ENCODE results near the gene PCDH7.

- TF ChIP-seq, protein P1, sequence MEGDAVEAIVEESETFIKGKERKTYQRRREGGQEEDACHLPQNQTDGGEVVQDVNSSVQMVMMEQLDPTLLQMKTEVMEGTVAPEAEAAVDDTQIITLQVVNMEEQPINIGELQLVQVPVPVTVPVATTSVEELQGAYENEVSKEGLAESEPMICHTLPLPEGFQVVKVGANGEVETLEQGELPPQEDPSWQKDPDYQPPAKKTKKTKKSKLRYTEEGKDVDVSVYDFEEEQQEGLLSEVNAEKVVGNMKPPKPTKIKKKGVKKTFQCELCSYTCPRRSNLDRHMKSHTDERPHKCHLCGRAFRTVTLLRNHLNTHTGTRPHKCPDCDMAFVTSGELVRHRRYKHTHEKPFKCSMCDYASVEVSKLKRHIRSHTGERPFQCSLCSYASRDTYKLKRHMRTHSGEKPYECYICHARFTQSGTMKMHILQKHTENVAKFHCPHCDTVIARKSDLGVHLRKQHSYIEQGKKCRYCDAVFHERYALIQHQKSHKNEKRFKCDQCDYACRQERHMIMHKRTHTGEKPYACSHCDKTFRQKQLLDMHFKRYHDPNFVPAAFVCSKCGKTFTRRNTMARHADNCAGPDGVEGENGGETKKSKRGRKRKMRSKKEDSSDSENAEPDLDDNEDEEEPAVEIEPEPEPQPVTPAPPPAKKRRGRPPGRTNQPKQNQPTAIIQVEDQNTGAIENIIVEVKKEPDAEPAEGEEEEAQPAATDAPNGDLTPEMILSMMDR (IDR thresholded peaks at IDR 0.05) = no peak
- TF ChIP-seq POLR2A (IDR thresholded peaks at IDR 0.05) = no peak
- TF ChIP-seq EP300 (IDR thresholded peaks at IDR 0.05) = no peak
Measured at GRCh38 chr4:30767147-30767845, 47.1 kb downstream of the PCDH7 start.
